HG03558 (cell line): ENCODE results near the gene SLC30A3.
"Not testable (repeated sequence)": the region's sequence is repeated elsewhere in the genome, so short reads cannot be mapped to it uniquely, and the experiment has no call there.

ENCODE experiments used
- ATAC-seq: cut with Tn5 transposase; IDR thresholded peaks from one replicate; pipeline ENCODE4 v1.9.1; 2021; ENCODE audit warnings: moderate number of reproducible peaks; ENCODE audit not compliant: unreplicated experiment; ENCODE audit errors: extremely low read depth

Gene SLC30A3

DNA sequence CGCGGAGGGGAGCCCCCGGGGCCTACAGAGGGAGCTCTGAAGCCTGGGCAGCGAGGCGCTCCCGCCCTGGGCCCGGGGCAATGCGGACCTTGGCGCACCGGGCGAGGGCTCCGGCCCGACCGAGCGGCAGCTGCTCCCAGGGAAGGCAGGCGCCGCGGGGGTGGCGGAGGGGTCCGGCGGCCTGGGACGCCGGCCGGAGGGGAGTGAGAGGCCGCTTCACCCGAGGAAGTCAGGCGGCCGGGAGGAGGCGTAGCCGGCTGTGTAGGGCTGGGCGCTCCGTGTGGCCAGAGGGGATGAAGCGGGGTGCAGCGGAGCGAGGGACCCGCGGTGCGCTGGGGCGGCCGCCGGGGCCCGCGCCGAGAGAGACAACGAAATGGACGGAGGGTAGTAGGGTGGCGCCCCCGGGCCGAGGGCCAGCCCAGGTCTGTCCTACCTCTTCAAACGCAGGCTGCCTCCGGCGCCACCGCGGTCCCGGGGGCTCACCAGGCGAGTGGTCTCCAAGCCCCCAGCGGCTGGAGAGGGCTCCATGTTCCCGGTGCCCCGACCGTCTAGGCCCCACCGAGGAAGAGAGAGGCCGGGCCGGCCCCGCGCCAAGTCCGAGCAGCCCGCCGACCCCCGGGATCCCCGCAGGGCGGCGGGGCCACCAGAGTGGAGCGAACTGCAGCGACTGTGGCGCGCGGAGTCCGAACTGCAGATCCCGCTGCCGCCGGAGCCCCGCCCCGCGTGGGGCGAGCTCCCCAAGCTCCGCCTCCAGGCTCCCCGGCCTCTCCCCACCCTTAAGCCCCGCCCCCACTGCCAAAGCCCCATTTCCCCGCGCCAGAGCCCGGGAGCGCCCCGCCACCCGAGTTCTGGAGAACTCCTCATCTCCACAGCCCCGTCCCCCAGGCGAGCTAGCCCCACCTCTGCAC, at the start of gene SLC30A3:
TSS of gene SLC30A3 (minus strand) at position 669 of the 908 bp plus-strand sequence. CDS start at position 528, 141 bp downstream.
- no peak for ATAC-seq

DNA sequence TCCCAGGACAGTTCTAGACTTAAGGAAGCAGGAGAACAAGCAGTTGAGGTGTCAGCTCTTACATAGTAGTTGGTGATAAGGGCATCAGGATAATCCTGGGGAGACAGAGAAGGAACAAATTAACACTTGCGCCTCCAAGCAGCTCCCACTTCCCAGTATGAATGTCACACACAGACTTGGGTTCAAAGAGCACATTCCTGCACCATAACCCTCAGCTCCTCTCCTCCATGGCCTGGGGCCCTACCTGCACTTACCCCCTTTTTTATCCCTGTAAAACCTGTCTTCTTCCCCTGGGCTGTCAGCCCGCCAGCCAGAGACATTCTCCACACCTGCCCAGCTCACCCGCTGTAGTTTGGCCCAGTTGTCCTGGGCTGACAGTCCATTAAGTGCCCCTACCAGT, 49.3 kb upstream of the SLC30A3 start:
- no peak for ATAC-seq

DNA sequence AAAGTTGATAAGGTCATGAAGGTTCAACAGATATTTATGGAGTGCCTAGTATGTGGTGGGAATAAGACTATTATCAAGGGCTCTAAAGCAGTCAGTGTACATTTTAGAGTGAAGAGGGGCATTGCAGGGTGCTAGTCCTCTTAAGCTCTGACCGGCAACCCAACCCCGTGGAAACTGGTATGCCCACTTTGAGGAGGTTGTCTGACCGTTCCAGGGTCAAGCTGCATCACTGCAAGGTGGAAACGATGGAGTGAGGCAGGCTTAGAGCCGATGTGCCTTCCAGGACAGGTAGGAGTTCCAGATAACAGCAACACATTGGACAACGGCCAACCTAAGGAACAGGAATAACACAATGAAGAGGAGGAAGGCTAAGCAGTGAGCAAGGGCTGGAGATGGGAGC, 46.8 kb upstream of the SLC30A3 start:
- no peak for ATAC-seq

DNA sequence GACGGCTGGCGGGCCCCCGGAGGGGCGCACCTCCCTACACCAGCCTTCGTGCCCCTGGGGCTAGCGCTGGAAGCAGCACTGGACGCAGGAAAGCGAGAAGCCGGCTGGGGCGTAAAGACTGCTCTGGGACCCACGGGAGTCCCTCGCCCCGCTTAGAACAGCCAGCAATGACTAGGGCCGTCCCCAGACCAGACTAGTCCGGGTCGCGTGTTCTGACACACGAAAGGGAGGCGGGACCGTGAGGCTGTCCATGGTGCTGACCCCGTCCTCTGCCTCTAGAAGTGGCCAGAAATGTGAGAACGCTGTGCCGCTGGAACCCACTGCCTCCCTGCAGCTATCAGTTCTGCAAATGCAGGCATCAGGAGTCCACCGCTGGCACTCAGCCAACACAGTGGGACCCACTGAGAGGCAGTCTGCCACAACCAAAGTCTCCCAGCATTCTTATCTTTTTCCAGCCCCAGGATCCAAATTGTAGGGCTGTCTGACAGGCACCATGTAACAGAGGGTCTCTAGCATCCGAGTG, 45.6 kb upstream of the SLC30A3 start, which contains the start of gene UCN:
TSS of gene UCN (minus strand) at position 87 of the 523 bp plus-strand sequence. CDS start 550 bp downstream, outside the sequence.
- no peak for ATAC-seq

DNA sequence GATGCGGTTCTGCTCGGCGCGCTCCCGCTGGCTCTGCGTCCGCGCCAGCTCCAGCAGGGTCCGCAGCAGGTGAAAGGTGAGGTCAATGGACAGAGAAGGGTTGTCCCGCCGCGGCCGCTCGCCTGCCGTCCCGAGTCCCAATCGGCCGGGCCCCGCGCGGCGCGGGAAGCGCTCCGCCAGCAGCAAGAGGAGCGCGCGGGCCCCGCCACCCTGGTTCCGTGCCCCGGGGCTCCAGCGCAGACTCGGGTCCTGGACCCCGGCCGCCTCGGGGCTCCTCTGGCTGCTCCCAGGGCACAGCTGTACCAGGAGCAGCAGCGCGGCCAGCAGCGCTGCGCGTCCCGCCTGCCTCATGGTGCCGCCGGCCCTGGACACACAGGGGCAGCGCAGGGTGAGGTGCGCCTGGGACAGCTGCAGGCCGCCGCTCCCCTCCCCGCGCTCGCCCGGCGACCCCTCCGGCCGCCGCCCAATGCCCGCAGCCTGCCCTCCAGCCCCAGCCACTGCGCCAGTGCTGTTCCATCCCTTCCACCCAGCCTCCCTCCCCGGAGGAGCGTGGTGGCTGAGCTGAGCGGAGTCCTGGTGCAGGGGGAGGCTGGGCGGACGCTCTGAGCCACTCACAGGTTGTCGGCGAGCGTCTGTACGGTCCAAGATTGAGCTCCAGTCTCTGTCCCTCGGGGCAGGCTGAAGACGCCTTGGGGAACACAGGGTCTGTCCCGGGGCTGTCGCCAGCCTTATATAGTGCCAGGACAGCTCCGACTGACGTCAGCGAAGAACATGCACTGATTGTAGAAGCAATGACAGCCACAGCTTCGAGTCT, 44.9 kb upstream of the SLC30A3 start:
- ATAC-seq, result no peak

- ATAC-seq, result no peak
Measured at GRCh38 chr2:27307287-27307544, 44.4 kb upstream of the SLC30A3 start.

DNA sequence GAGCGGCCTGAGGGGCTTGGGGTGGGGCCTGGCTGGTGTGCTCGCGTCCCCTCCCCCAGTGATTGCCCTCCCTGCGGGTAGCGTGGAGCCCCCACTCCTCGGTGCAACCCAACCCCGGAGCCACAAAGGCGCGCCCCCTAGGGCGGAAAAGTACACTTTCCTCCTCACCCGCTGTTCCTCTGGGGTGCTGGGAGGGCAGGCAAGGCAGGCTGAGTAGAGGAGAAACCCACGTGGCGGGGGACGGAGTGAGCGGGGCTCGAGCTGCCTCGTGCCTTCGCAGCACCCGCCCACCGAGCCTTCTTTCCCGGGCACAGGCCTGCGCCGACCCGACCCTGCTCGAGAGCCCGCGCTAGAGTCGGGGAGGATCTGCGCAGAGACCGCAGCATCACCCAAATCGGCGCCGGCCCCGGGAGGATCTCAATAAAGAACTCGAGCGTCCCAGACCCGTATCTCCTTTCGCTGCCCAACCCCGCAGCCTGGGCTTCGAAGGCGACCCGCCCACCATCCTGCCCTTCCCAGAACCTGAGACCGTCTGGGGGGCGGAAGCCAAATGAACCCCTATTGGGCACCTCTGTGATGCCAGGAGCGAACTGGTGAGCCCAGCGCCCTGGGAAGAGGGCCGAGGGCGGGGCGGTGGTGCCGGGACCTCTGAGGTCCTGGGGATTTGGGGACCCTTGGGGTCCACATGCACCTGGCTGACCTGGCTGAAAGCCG, 43.9 kb upstream of the SLC30A3 start:
- no peak for ATAC-seq

- no peak for ATAC-seq
Measured at GRCh38 chr2:27306136-27306535, 43.3 kb upstream of the SLC30A3 start.

- ATAC-seq, result no peak
Measured at GRCh38 chr2:27305516-27305915, 42.7 kb upstream of the SLC30A3 start.

GRCh38 chr2:27304488-27305240, 41.8 kb upstream of the SLC30A3 start:
- no peak for ATAC-seq

GRCh38 chr2:27303093-27304025, 40.5 kb upstream of the SLC30A3 start:
- ATAC-seq, result no peak

- ATAC-seq, result not testable (repeated sequence)
Measured at GRCh38 chr2:27300606-27301005, 37.8 kb upstream of the SLC30A3 start.

GRCh38 chr2:27298391-27299080, 35.7 kb upstream of the SLC30A3 start:
- no peak for ATAC-seq

GRCh38 chr2:27297195-27297594, 34.3 kb upstream of the SLC30A3 start:
- ATAC-seq, result no peak

GRCh38 chr2:27296481-27296880, 33.6 kb upstream of the SLC30A3 start:
- ATAC-seq, result no peak

GRCh38 chr2:27294928-27295327, 32.1 kb upstream of the SLC30A3 start:
- ATAC-seq, result no peak

DNA sequence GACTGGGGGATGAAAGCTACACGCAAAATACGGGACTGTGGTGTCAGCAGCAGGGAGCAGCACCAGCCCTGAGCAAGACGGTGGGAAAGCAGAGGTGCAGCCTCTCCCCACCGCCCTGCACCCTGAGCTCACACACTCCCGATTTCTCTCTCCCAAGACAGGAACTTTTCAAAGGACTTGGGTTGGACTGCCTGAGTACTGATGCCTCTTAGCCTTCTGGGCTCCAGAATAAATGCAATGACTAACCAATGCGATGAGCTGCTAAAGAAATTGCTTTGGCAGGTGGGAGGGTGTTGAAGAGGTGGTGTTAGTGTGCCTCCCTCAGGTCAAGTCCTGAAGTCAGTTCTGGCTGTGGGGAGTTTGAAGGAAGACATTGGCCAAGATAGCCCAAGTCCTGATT, 29.0 kb upstream of the SLC30A3 start:
- ATAC-seq, result no peak

GRCh38 chr2:27290549-27290948, 27.7 kb upstream of the SLC30A3 start:
- no peak for ATAC-seq
